MCF 10A (cell line): ENCODE data around the gene C2CD2. TPM values are rescaled to one million over a fixed set of nuclear protein-coding genes. Genes with fewer than 3 reads are reported as not detected.
A peak's percentile ranks its signal among the peaks of the same experiment; 100 is the strongest.

Experiments
- BruUV-seq: library from RNA; stranded (reverse); fragments of 400-500 nt; replicated peaks from 2 replicates; lab custom pipeline; 2021; lab: Mats Ljungman, UMichigan
- CTCF ChIA-PET: fragments of 300-600 bp; sonication (Branson Sonifier 250); formaldehyde crosslinking; extraction: SDS; loops from one replicate; lab custom pipeline; 2021; ENCODE audit warnings: antibody characterized with exemption, inconsistent platforms; lab: Yijun Ruan, JAX
- POLR2A ChIA-PET: fragments of 300-600, 350-650 bp; sonication (Branson Sonifier 250); formaldehyde crosslinking; extraction: SDS; loops from one replicate; lab custom pipeline; 2020; ENCODE audit warnings: antibody characterized with exemption, inconsistent platforms; lab: Yijun Ruan, JAX
- DNase-seq: peaks from one replicate; pipeline ENCODE4 v3.0.0-alpha.2; 2018; ENCODE audit not compliant: unreplicated experiment
- H3K27ac Mint-ChIP-seq: one replicate; pipeline ENCODE4 v1.8.0; 2022; ENCODE audit warnings: mild to moderate bottlenecking, low read depth, mixed read lengths; ENCODE audit not compliant: unreplicated experiment
- H3K27me3 Mint-ChIP-seq: one replicate; pipeline ENCODE4 v1.8.0; 2022; ENCODE audit warnings: mixed read lengths; ENCODE audit not compliant: insufficient read depth, unreplicated experiment
- H3K36me3 Mint-ChIP-seq: one replicate; pipeline ENCODE4 v1.8.0; 2022; ENCODE audit warnings: mild to moderate bottlenecking, moderate library complexity, mixed read lengths; ENCODE audit not compliant: insufficient read depth, unreplicated experiment
- H3K4me1 Mint-ChIP-seq: one replicate; pipeline ENCODE4 v1.8.0; 2022; ENCODE audit warnings: mixed read lengths; ENCODE audit not compliant: insufficient read depth, unreplicated experiment
- H3K4me3 Mint-ChIP-seq: one replicate; pipeline ENCODE4 v1.8.0; 2022; ENCODE audit warnings: mild to moderate bottlenecking, moderate library complexity, mixed read lengths; ENCODE audit not compliant: unreplicated experiment
- H3K9me3 Mint-ChIP-seq: one replicate; pipeline ENCODE4 v1.8.0; 2022; ENCODE audit warnings: mixed read lengths; ENCODE audit not compliant: unreplicated experiment
- CTCF ChIP-seq: fragments of 200-600 bp; IDR thresholded peaks from one replicate; pipeline ENCODE4 v1.8.0; 2022; ENCODE audit warnings: antibody characterized with exemption, mild to moderate bottlenecking; ENCODE audit not compliant: unreplicated experiment
- intact Hi-C: fragments of 100-400 bp; cut with micrococcal nuclease; formaldehyde crosslinking; loops from 2 replicates; pipeline ENCODE4 v1.14.1; 2022
- total RNA-seq: library from RNA; stranded (reverse); gene quantifications from 2 replicates; pipeline ENCODE4 v1.2.3, GENCODE V29; 2022

The C2CD2 gene
- total RNA-seq, 1 experiment from 2014 or later: 25.1 TPM

- ChIA-PET POLR2A (no interaction called here), CTCF (no interaction called here)
- no peak for TF ChIP-seq CTCF
- Mint-ChIP-seq H3K27ac (no peak overlapping the region), H3K36me3 (peaks cover 10% of the 10 kb centered on the region), H3K27me3 (no peaks in the 10 kb centered on the region), H3K4me1 (peaks cover 44% of the 10 kb centered on the region), H3K4me3 (no peak overlapping the region), H3K9me3 (no peaks in the 10 kb centered on the region)
- DNase-seq: no peak
- BruUV-seq: no TSS peak
- intact Hi-C loops: no loop called here
These were observed 25.9 kb downstream of the C2CD2 start for GRCh38 chr21:41927727-41928409.

GRCh38 chr21:41926807-41927171 is 27.0 kb downstream of the C2CD2 start:
- DNase-seq: no peak
- intact Hi-C loops: no loop called here
- H3K36me3 Mint-ChIP-seq: peaks cover 10% of the 10 kb centered on the region
- peak overlapping the region; percentile 70 for H3K4me3 Mint-ChIP-seq
- no TSS peak for BruUV-seq
- TF ChIP-seq CTCF: no peak
- POLR2A ChIA-PET: interaction anchor here (0.7 kb wide), 1 partner anchor 187 kb away, joined by 4 read pairs; no protein-coding TSS in a partner anchor
- peaks cover 35% of the 10 kb centered on the region for H3K4me1 Mint-ChIP-seq
- peak overlapping the region; percentile 85 for H3K27ac Mint-ChIP-seq
- CTCF ChIA-PET: interaction anchor here (0.9 to 1.0 kb wide), 2 partner anchors 31 to 62 kb away, joined by 3 read pairs; no protein-coding TSS in a partner anchor
- H3K9me3 Mint-ChIP-seq: no peaks in the 10 kb centered on the region
- H3K27me3 Mint-ChIP-seq: no peaks in the 10 kb centered on the region

- ChIA-PET CTCF (interaction anchor here (0.9 to 1.0 kb wide), 2 partner anchors 31 to 62 kb away, joined by 3 read pairs; no protein-coding TSS in a partner anchor), POLR2A (interaction anchor here (0.6 kb wide), 1 partner anchor 26 kb away, joined by 3 read pairs; no protein-coding TSS in a partner anchor)
- intact Hi-C loops: no loop called here
- TF ChIP-seq CTCF: no peak
- Mint-ChIP-seq H3K27me3 (no peaks in the 10 kb centered on the region), H3K36me3 (peaks cover 9% of the 10 kb centered on the region), H3K27ac (peak overlapping the region; percentile 85), H3K4me1 (peaks cover 34% of the 10 kb centered on the region), H3K9me3 (no peaks in the 10 kb centered on the region), H3K4me3 (peak overlapping the region; percentile 70)
- no TSS peak for BruUV-seq
- peak; percentile 35 for DNase-seq
These were observed 27.6 kb downstream of the C2CD2 start for GRCh38 chr21:41926117-41926806.

- Mint-ChIP-seq H3K36me3 (peaks cover 4% of the 10 kb centered on the region), H3K27me3 (no peaks in the 10 kb centered on the region), H3K27ac (peak overlapping the region; percentile 85), H3K4me3 (peak overlapping the region; percentile 70), H3K4me1 (peaks cover 28% of the 10 kb centered on the region), H3K9me3 (no peaks in the 10 kb centered on the region)
- intact Hi-C loops: no loop called here
- TF ChIP-seq CTCF: no peak
- ChIA-PET POLR2A (interaction anchor here (0.6 kb wide), 1 partner anchor 27 kb away, joined by 3 read pairs; no protein-coding TSS in a partner anchor), CTCF (interaction anchor here (1.0 kb wide), 1 partner anchor 32 kb away, joined by 3 read pairs; no protein-coding TSS in a partner anchor)
- no peak for DNase-seq
- no TSS peak for BruUV-seq
These were observed 28.1 kb downstream of the C2CD2 start for GRCh38 chr21:41925767-41926116.
